ENCODE measurements around the gene LDAH.
"Not testable (repeated sequence)": the region's sequence is repeated elsewhere in the genome, so short reads cannot be mapped to it uniquely, and the experiment has no call there.

Gene LDAH

DNA sequence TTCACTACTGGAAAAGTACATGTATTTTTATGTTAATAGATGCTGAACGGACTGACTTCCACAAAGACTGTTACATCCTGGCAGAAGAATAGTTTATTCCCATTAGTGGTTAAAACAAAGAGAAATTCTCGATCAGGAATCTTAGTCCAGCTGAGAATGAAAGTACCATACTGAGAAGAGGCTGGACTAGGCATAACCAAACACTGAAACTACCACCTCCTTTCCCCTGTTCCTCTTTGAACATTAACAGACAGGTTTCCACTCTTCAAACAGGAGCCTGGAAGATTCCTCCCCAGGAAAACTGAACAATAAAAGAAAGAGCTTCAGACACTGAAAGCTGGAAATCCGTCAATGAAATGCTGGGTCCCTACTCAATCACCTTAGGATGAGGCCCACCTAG is 25.8 kb downstream of the LDAH start:
- Histone ChIP-seq H3K4me2 (ENCODE audit: insufficient read depth, low read length, poor library complexity, severe bottlenecking) (no peak overlapping the region), H2BK120ac (ENCODE audit: low read depth, low read length) (no peak overlapping the region), H3K4me3 (ENCODE audit: low read length in 2 of 2) (no peak overlapping the region), H3K9me3 (replicated peaks in 1 of 2; ENCODE audit: control insufficient read depth in 2 of 2, insufficient read depth in 1 of 2, low read depth in 1 of 2, low read length in 2 of 2) (peaks cover 0 to 15% of the 10 kb centered on the region in 2 donors), H3K4me1 (ENCODE audit: control insufficient read depth in 2 of 2, insufficient read depth in 1 of 2, low read depth in 1 of 2, low read length in 2 of 2) (peaks cover 0 to 10% of the 10 kb centered on the region in 2 donors), H3K4ac (ENCODE audit: low read length) (no peak overlapping the region), H3K9ac (ENCODE audit: low read depth, low read length, poor library complexity) (no peak overlapping the region), H2AFZ (ENCODE audit: low read length) (no peak overlapping the region), H2BK12ac (ENCODE audit: low read length) (no peak overlapping the region), H3K27ac (replicated peaks; ENCODE audit: low read length) (no peak overlapping the region), H3K23ac (ENCODE audit: low read depth, low read length, poor library complexity) (no peak overlapping the region), H4K91ac (ENCODE audit: low read depth, low read length, poor library complexity) (no peak overlapping the region), H2AK5ac (ENCODE audit: low read depth, low read length) (no peak overlapping the region), H2BK15ac (ENCODE audit: low read length) (no peak overlapping the region), H3K36me3 (replicated peaks in 1 of 2; ENCODE audit: control insufficient read depth in 2 of 2, insufficient read depth in 2 of 2, low read length in 2 of 2) (peaks cover 2 to 65% of the 10 kb centered on the region in 2 donors), H3K27me3 (ENCODE audit: control insufficient read depth in 3 of 3, insufficient read depth in 3 of 3, low read depth in 1 of 3, low read length in 3 of 3) (no peaks in the 10 kb centered on the region), H3K18ac (ENCODE audit: low read length) (no peak overlapping the region), H2BK5ac (ENCODE audit: low read length) (no peak overlapping the region), H3K79me1 (ENCODE audit: low read depth, low read length) (no peaks in the 10 kb centered on the region), H3K14ac (ENCODE audit: low read length) (no peak overlapping the region), H4K8ac (ENCODE audit: low read depth, low read length) (no peak overlapping the region)
- no CpG with 5 or more reads among the region's 3 CpGs for WGBS, 2 donors (ENCODE audit: extremely low coverage in 2 of 2, insufficient read length in 2 of 2, insufficient replicate concordance in 1 of 2)
- DNase-seq (ENCODE audit: low spot score) = no peak

DNA sequence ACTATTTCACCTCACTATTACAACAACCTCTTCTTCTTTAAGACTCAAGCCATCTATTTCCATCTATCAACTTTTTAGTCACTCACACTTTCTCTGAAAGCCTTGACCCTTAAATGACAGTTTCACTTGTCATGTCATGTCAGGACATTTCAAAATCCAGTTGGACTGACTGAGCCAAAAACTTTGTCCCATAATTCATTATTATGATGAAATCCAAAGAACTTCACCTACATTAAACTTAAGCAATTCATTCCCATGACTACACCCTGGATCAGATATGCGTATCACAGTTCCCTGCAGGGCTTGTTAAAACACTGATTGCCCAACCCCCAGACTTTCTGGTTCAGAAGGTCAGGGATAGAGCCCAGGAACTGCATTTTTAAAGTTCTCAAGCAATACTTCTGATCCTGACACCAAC is 26.5 kb downstream of the LDAH start:
- no CpG with 5 or more reads among the region's 1 CpG for WGBS, 2 donors (ENCODE audit: extremely low coverage in 2 of 2, insufficient read length in 2 of 2, insufficient replicate concordance in 1 of 2)
- Histone ChIP-seq H3K79me1 (ENCODE audit: low read depth, low read length) (no peaks in the 10 kb centered on the region), H3K18ac (ENCODE audit: low read length) (no peak overlapping the region), H4K91ac (ENCODE audit: low read depth, low read length, poor library complexity) (no peak overlapping the region), H3K4ac (ENCODE audit: low read length) (no peak overlapping the region), H3K14ac (ENCODE audit: low read length) (no peak overlapping the region), H3K23ac (ENCODE audit: low read depth, low read length, poor library complexity) (no peak overlapping the region), H3K27me3 (ENCODE audit: control insufficient read depth in 3 of 3, insufficient read depth in 3 of 3, low read depth in 1 of 3, low read length in 3 of 3) (no peaks in the 10 kb centered on the region), H3K36me3 (replicated peaks in 1 of 2; ENCODE audit: control insufficient read depth in 2 of 2, insufficient read depth in 2 of 2, low read length in 2 of 2) (peaks cover 2 to 70% of the 10 kb centered on the region in 2 donors), H3K4me1 (ENCODE audit: control insufficient read depth in 2 of 2, insufficient read depth in 1 of 2, low read depth in 1 of 2, low read length in 2 of 2) (peaks cover 0 to 10% of the 10 kb centered on the region in 2 donors), H4K8ac (ENCODE audit: low read depth, low read length) (no peak overlapping the region), H3K4me3 (ENCODE audit: low read length in 2 of 2) (no peak overlapping the region), H2BK15ac (ENCODE audit: low read length) (no peak overlapping the region), H2BK5ac (ENCODE audit: low read length) (no peak overlapping the region), H2BK120ac (ENCODE audit: low read depth, low read length) (no peak overlapping the region), H3K9me3 (replicated peaks in 1 of 2; ENCODE audit: control insufficient read depth in 2 of 2, insufficient read depth in 1 of 2, low read depth in 1 of 2, low read length in 2 of 2) (peaks cover 0 to 15% of the 10 kb centered on the region in 2 donors), H3K9ac (ENCODE audit: low read depth, low read length, poor library complexity) (no peak overlapping the region), H3K4me2 (ENCODE audit: insufficient read depth, low read length, poor library complexity, severe bottlenecking) (no peak overlapping the region), H3K27ac (replicated peaks; ENCODE audit: low read length) (no peak overlapping the region), H2AFZ (ENCODE audit: low read length) (no peak overlapping the region), H2AK5ac (ENCODE audit: low read depth, low read length) (no peak overlapping the region), H2BK12ac (ENCODE audit: low read length) (no peak overlapping the region)
- DNase-seq (ENCODE audit: low spot score) = no peak

GRCh38 chr2:20793944-20794343 is 29.0 kb downstream of the LDAH start:
- not testable (repeated sequence) for H3K14ac ChIP-seq (ENCODE audit: low read length); H3K18ac ChIP-seq (ENCODE audit: low read length); H2BK5ac ChIP-seq (ENCODE audit: low read length); H3K27ac ChIP-seq (replicated peaks; ENCODE audit: low read length); H4K91ac ChIP-seq (ENCODE audit: low read depth, low read length, poor library complexity); H3K4ac ChIP-seq (ENCODE audit: low read length); H3K4me1 ChIP-seq (ENCODE audit: control insufficient read depth in 2 of 2, insufficient read depth in 1 of 2, low read depth in 1 of 2, low read length in 2 of 2); H2BK12ac ChIP-seq (ENCODE audit: low read length); H2AFZ ChIP-seq (ENCODE audit: low read length); H3K4me2 ChIP-seq (ENCODE audit: insufficient read depth, low read length, poor library complexity, severe bottlenecking); H2AK5ac ChIP-seq (ENCODE audit: low read depth, low read length); DNase-seq (ENCODE audit: low spot score); H2BK120ac ChIP-seq (ENCODE audit: low read depth, low read length); H3K27me3 ChIP-seq (ENCODE audit: control insufficient read depth in 3 of 3, insufficient read depth in 3 of 3, low read depth in 1 of 3, low read length in 3 of 3); H2BK15ac ChIP-seq (ENCODE audit: low read length); H3K4me3 ChIP-seq (ENCODE audit: low read length in 2 of 2); H3K79me1 ChIP-seq (ENCODE audit: low read depth, low read length); H3K23ac ChIP-seq (ENCODE audit: low read depth, low read length, poor library complexity); H3K9ac ChIP-seq (ENCODE audit: low read depth, low read length, poor library complexity); H4K8ac ChIP-seq (ENCODE audit: low read depth, low read length)
- H3K36me3 ChIP-seq (replicated peaks in 1 of 2; ENCODE audit: control insufficient read depth in 2 of 2, insufficient read depth in 2 of 2, low read length in 2 of 2) = peaks cover 5 to 77% of the 10 kb centered on the region in 2 donors
- WGBS, 2 donors (ENCODE audit: extremely low coverage in 2 of 2, insufficient read length in 2 of 2, insufficient replicate concordance in 1 of 2) = no CpG with 5 or more reads among the region's 3 CpGs
- peaks cover 0 to 15% of the 10 kb centered on the region in 2 donors for H3K9me3 ChIP-seq (replicated peaks in 1 of 2; ENCODE audit: control insufficient read depth in 2 of 2, insufficient read depth in 1 of 2, low read depth in 1 of 2, low read length in 2 of 2)

- Histone ChIP-seq H3K27ac (replicated peaks; ENCODE audit: low read length) (no peak overlapping the region), H3K23ac (ENCODE audit: low read depth, low read length, poor library complexity) (no peak overlapping the region), H3K4me3 (ENCODE audit: low read length in 2 of 2) (no peak overlapping the region), H3K14ac (ENCODE audit: low read length) (no peak overlapping the region), H3K79me1 (ENCODE audit: low read depth, low read length) (no peaks in the 10 kb centered on the region), H3K4me1 (ENCODE audit: control insufficient read depth in 2 of 2, insufficient read depth in 1 of 2, low read depth in 1 of 2, low read length in 2 of 2) (no peaks in the 10 kb centered on the region), H2BK15ac (ENCODE audit: low read length) (no peak overlapping the region), H3K18ac (ENCODE audit: low read length) (no peak overlapping the region), H2BK120ac (ENCODE audit: low read depth, low read length) (no peak overlapping the region), H2AK5ac (ENCODE audit: low read depth, low read length) (no peak overlapping the region), H2AFZ (ENCODE audit: low read length) (no peak overlapping the region), H4K91ac (ENCODE audit: low read depth, low read length, poor library complexity) (no peak overlapping the region), H3K9me3 (replicated peaks in 1 of 2; ENCODE audit: control insufficient read depth in 2 of 2, insufficient read depth in 1 of 2, low read depth in 1 of 2, low read length in 2 of 2) (no peaks in the 10 kb centered on the region), H3K27me3 (ENCODE audit: control insufficient read depth in 3 of 3, insufficient read depth in 3 of 3, low read depth in 1 of 3, low read length in 3 of 3) (no peaks in the 10 kb centered on the region), H3K4ac (ENCODE audit: low read length) (no peak overlapping the region), H2BK5ac (ENCODE audit: low read length) (no peak overlapping the region), H3K36me3 (replicated peaks in 1 of 2; ENCODE audit: control insufficient read depth in 2 of 2, insufficient read depth in 2 of 2, low read length in 2 of 2) (peaks cover 0 to 71% of the 10 kb centered on the region in 2 donors), H2BK12ac (ENCODE audit: low read length) (no peak overlapping the region), H3K9ac (ENCODE audit: low read depth, low read length, poor library complexity) (no peak overlapping the region), H3K4me2 (ENCODE audit: insufficient read depth, low read length, poor library complexity, severe bottlenecking) (no peak overlapping the region), H4K8ac (ENCODE audit: low read depth, low read length) (no peak overlapping the region)
- DNase-seq (ENCODE audit: low spot score) = no peak
- no CpG with 5 or more reads among the region's 3 CpGs for WGBS, 2 donors (ENCODE audit: extremely low coverage in 2 of 2, insufficient read length in 2 of 2, insufficient replicate concordance in 1 of 2)
These were observed 41.1 kb downstream of the LDAH start for GRCh38 chr2:20781656-20782265.
